ENCODE measurements around the gene RHBDD1. TPM values are rescaled to one million over a fixed set of nuclear protein-coding genes. Genes with fewer than 3 reads are reported as not detected.

RHBDD1 gene
- total and polyA plus RNA-seq, 12 donors, result 3.9 to 47.8 (median 25.9) TPM

DNA sequence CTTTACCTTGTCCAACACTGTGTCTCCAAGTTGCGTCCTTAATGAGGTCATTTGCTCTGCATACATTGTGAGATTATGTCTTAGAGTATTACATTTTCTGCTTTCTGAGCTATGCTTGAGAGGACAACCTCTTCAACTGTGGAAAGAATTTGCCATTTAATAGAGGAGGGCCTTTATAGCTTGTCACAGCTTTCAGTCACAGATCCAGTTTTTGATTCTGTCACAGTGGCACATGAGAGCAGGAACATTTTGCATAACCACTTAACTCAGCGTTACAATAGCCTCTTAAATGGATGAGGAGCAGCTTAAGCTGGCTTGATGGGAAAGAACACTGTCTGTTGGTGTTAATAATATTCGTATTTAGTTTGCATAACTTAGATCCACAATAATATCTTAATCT, 63.0 kb downstream of the RHBDD1 start:
- no peak for DNase-seq
- WGBS, 4 donors, result 92 to 99% (median 97%) methylated on average over 3 of the region's 3 CpGs
- Histone ChIP-seq H3K36me3 (replicated peaks in 1 of 2) (no peaks in the 10 kb centered on the region), H3K27ac (no peak overlapping the region), H3K27me3 (no peaks in the 10 kb centered on the region), H3K4me1 (replicated peaks in 1 of 2) (peaks cover 0 to 8% of the 10 kb centered on the region in 2 donors), H3K9me3 (replicated peaks in 1 of 3) (no peaks in the 10 kb centered on the region), H3K4me3 (no peak overlapping the region)
- TF ChIP-seq, protein P1, sequence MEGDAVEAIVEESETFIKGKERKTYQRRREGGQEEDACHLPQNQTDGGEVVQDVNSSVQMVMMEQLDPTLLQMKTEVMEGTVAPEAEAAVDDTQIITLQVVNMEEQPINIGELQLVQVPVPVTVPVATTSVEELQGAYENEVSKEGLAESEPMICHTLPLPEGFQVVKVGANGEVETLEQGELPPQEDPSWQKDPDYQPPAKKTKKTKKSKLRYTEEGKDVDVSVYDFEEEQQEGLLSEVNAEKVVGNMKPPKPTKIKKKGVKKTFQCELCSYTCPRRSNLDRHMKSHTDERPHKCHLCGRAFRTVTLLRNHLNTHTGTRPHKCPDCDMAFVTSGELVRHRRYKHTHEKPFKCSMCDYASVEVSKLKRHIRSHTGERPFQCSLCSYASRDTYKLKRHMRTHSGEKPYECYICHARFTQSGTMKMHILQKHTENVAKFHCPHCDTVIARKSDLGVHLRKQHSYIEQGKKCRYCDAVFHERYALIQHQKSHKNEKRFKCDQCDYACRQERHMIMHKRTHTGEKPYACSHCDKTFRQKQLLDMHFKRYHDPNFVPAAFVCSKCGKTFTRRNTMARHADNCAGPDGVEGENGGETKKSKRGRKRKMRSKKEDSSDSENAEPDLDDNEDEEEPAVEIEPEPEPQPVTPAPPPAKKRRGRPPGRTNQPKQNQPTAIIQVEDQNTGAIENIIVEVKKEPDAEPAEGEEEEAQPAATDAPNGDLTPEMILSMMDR (IDR thresholded peaks at IDR 0.05), result no peak
- no peak for TF ChIP-seq POLR2A (IDR thresholded peaks at IDR 0.05)
- intact Hi-C loops (cut with DNase I), result no loop called here

DNA sequence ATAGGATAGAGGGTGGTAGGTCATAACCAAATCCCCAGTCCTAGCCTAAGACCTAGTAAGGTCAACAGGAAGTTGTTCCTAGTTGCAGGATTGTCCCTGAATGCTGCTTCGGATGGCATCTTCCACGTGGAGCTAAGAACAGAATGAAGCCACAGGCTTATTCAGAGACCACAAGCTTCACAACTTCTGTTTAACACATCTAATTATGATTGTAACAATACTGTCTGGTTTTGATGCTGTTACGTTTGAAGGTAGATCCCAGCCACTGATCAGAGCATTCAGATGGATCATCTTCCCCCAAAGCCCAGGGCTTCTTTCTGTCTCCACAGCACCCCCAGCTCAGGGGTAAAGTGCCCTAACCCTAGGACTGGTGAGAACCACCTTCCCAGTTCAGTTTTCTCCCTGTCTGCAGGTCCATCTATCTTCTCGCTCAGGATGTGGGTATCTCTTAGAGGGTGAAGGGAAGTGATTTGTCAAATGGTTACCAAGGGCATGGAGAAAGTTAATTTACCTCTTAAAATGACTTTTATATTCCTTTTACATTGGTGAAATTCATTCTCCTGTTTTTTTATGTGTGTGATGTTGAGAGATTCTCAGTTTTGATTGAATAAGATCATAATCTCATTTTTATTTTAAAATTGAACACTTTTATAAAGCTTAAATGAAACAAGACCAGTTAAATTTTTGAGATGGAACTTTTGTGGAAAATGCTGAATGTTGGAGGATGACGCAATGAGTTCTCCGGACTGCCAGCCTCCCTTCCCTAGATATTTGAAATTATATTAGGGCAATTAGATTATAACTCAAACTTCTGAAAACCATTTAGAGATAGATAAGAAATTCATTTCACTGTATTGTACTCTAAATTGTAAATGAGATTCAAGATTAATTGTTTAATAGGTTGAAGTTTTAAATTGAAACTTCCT, 66.5 kb downstream of the RHBDD1 start:
- Histone ChIP-seq H3K4me3 (no peak overlapping the region), H3K4me1 (replicated peaks in 1 of 2) (peaks cover 0 to 8% of the 10 kb centered on the region in 2 donors), H3K27me3 (no peaks in the 10 kb centered on the region), H3K9me3 (replicated peaks in 1 of 3) (no peaks in the 10 kb centered on the region), H3K27ac (no peak overlapping the region), H3K36me3 (replicated peaks in 1 of 2) (no peaks in the 10 kb centered on the region)
- DNase-seq, result no peak
- 84 to 91% (median 88%) methylated on average over 6 of the region's 6 CpGs for WGBS, 4 donors
- TF ChIP-seq, protein P1 (IDR thresholded peaks at IDR 0.05), result no peak
- no peak for TF ChIP-seq POLR2A (IDR thresholded peaks at IDR 0.05)
- intact Hi-C loops (cut with DNase I), result no loop called here

DNA sequence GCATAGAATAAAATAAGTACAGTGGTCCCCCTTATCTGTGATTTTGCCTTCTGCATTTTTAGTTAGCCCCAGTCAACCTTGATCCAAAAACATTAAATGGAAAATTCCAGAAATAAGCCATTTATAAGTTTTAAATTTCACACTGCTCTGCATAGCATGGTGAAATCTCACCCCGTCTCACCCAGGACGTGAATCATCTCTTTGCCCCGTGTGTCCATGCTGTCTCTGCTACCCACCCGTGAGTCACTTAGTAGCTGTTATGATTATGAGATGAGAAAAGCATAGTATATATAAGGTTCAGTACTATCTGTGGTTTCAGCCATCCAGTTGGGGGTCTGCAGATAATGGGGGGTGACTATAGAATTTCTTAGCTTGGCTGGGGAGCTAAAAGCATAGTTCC, 67.3 kb downstream of the RHBDD1 start:
- Histone ChIP-seq H3K27me3 (no peaks in the 10 kb centered on the region), H3K36me3 (replicated peaks in 1 of 2) (no peaks in the 10 kb centered on the region), H3K27ac (no peak overlapping the region), H3K4me3 (no peak overlapping the region), H3K9me3 (replicated peaks in 1 of 3) (no peaks in the 10 kb centered on the region), H3K4me1 (replicated peaks in 1 of 2) (peaks cover 0 to 8% of the 10 kb centered on the region in 2 donors)
- 66 to 84% (median 70%) methylated on average over 4 of the region's 4 CpGs for WGBS, 4 donors
- intact Hi-C loops (cut with DNase I), result no loop called here
- peak in 6 of 7 donors; percentile 22 to 59 (median 36) for DNase-seq
- TF ChIP-seq, protein P1 (IDR thresholded peaks at IDR 0.05), result no peak
- no peak for TF ChIP-seq POLR2A (IDR thresholded peaks at IDR 0.05)

DNA sequence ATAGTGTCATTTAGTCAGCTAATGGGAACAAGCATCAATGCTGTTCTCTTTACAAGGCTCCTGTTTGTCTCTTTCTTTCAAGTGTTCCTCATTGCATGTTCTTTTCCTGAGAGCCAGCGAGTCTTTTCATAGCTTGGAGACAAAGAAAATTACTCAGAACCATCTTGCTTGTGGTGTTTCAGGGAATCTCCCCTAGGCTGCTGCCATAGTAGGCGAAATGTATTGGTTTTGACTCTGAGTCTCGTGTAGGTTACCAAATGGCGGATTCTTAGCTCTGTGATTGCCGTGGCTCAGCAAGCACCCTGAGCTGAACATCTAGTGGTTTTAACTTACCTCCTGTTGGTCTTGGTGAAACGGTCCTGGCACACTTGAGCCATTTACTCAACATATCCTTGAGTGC, 68.7 kb downstream of the RHBDD1 start:
- Histone ChIP-seq H3K4me1 (replicated peaks in 1 of 2) (peaks cover 0 to 8% of the 10 kb centered on the region in 2 donors), H3K4me3 (no peak overlapping the region), H3K27me3 (no peaks in the 10 kb centered on the region), H3K27ac (no peak overlapping the region), H3K36me3 (replicated peaks in 1 of 2) (no peaks in the 10 kb centered on the region), H3K9me3 (replicated peaks in 1 of 3) (no peaks in the 10 kb centered on the region)
- TF ChIP-seq, protein P1 (IDR thresholded peaks at IDR 0.05), result no peak
- TF ChIP-seq POLR2A (IDR thresholded peaks at IDR 0.05), result no peak
- intact Hi-C loops (cut with DNase I), result no loop called here
- no peak for DNase-seq
- WGBS, 4 donors, result 89 to 98% (median 95%) methylated on average over 6 of the region's 6 CpGs
